Thymus (tissue), 11 donors: ENCODE data around the gene YY1AP1. TPM values are rescaled to one million over a fixed set of nuclear protein-coding genes. Genes with fewer than 3 reads are reported as not detected.
"Not testable (repeated sequence)": the region's sequence is repeated elsewhere in the genome, so short reads cannot be mapped to it uniquely, and the experiment has no call there.

ENCODE experiments used
- DNase-seq, 9 donors: peaks; one replicate each; pipeline ENCODE4 v3.0.0-alpha.2; 2013; ENCODE audit warnings: low spot score in 9 of 9, low read depth in 6 of 9, missing footprints in 1 of 9
- H3K27ac ChIP-seq, 2 donors: one replicate each; pipeline ENCODE4 v1.5.1; 2013; ENCODE audit warnings: control low read depth in 1 of 2, low read depth in 1 of 2, low read length in 1 of 2, mild to moderate bottlenecking in 1 of 2, moderate library complexity in 1 of 2
- H3K27me3 ChIP-seq, 2 donors: one replicate each; pipeline ENCODE4 v1.5.1; 2013; ENCODE audit warnings: low read length in 1 of 2; ENCODE audit not compliant: control insufficient read depth in 2 of 2, insufficient read depth in 1 of 2
- H3K36me3 ChIP-seq, 2 donors: one replicate each; pipeline ENCODE4 v1.5.1; 2013; ENCODE audit warnings: low read length in 1 of 2, mild to moderate bottlenecking in 1 of 2, moderate library complexity in 1 of 2; ENCODE audit not compliant: control insufficient read depth in 2 of 2, insufficient read depth in 2 of 2
- H3K4me1 ChIP-seq, 2 donors: one replicate each; pipeline ENCODE4 v1.5.1; 2013; ENCODE audit warnings: low read length in 2 of 2; ENCODE audit not compliant: control insufficient read depth in 2 of 2, insufficient read depth in 2 of 2
- H3K4me3 ChIP-seq, 2 donors: one replicate each; pipeline ENCODE4 v1.5.1; 2013; ENCODE audit warnings: low read length in 2 of 2, control low read depth in 1 of 2, mild to moderate bottlenecking in 1 of 2
- H3K9me3 ChIP-seq, 2 donors: one replicate each; pipeline ENCODE4 v1.5.1; 2013; ENCODE audit warnings: low read length in 1 of 2, mild to moderate bottlenecking in 1 of 2; ENCODE audit not compliant: control insufficient read depth in 2 of 2, insufficient read depth in 1 of 2
- WGBS: extraction: QIAGEN DNeasy Blood & Tissue Kit; methylation state at CpG from one replicate; pipeline ENCODE4 v1.1.7; 2013; 5-methylcytosine and 5-hydroxymethylcytosine counted together
- polyA plus RNA-seq: library from polyadenylated mRNA; stranded (reverse); fragments of 200-250 nt; gene quantifications from one replicate; pipeline ENCODE4 v1.2.3, GENCODE V29; 2013
- total RNA-seq: library from RNA; stranded (reverse); fragments of 120-200 nt; gene quantifications from one replicate; pipeline ENCODE4 v1.2.4, GENCODE V29; 2013
- donor health status: healthy.

The YY1AP1 gene
- total and polyA plus RNA-seq, 2 donors: 46.0 to 109 TPM

DNA sequence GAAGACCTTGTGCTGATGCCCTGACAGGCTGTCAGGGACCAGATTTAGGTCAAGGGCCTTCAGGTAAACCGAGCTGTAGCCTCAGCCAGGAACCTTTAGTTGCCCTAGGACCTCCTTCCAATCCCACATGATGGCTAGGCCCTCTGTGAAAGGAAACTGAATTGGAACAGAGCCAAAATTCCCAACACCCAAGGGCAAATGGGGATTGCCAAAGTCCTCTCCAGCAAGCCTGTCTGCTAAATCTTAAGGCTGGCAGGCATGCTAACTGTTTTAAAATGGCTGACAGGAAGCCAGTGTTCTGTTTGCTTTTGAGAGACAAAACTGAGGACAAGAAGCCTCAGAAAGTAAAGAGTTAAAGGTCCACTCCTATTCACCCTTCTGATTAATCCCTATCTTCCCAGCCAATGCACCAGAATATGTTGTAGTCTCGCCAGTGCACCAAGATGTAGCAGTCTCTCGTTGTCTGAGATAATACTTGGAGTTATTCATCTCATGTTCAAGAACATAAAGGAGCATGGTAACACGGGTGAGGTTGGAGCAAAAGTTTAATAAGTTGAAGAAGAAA, 43.5 kb downstream of the YY1AP1 start:
- Histone ChIP-seq H3K4me3 (no peak overlapping the region), H3K27ac (no peak overlapping the region), H3K27me3 (no peaks in the 10 kb centered on the region), H3K9me3 (peaks cover 3 to 17% of the 10 kb centered on the region in 2 donors), H3K4me1 (no peaks in the 10 kb centered on the region), H3K36me3 (no peaks in the 10 kb centered on the region)
- DNase-seq: no peak
- 97% methylated on average over 4 of the region's 4 CpGs for WGBS

- WGBS: 94% methylated on average over 3 of the region's 3 CpGs
- Histone ChIP-seq H3K4me1 (no peaks in the 10 kb centered on the region), H3K9me3 (peaks cover 3 to 17% of the 10 kb centered on the region in 2 donors), H3K27me3 (no peaks in the 10 kb centered on the region), H3K36me3 (no peaks in the 10 kb centered on the region), H3K27ac (no peak overlapping the region), H3K4me3 (no peak overlapping the region)
- DNase-seq: no peak
Measured at GRCh38 chr1:155643230-155643629, 45.3 kb downstream of the YY1AP1 start.

- not testable (repeated sequence) for H3K4me1 ChIP-seq, DNase-seq, H3K27me3 ChIP-seq, H3K4me3 ChIP-seq, H3K27ac ChIP-seq, H3K36me3 ChIP-seq
- 91% methylated on average over 11 of the region's 11 CpGs for WGBS
- peaks cover 3 to 17% of the 10 kb centered on the region in 2 donors for H3K9me3 ChIP-seq
Measured at GRCh38 chr1:155642559-155643180, 45.9 kb downstream of the YY1AP1 start.

DNA sequence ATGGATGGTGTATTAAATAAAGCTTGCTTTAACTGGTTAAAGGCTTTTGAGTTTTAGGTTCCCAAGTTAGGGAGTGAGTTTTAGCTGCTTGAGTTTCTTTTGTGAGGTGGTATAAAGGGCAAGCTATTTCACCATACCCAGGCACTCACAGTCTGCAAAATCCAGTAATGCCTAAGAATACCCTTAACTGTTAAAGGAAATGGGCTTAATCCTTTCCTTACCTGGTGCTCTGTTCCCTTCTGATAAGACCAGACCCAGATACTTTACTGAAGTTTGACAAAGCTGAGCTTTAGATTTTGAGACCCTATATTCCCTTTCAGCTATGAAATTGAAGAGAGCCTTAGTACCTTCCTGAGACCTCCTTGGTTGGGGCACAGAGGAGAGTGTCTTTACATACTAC, 48.2 kb downstream of the YY1AP1 start:
- Histone ChIP-seq H3K27ac (no peak overlapping the region), H3K9me3 (peaks cover 3 to 17% of the 10 kb centered on the region in 2 donors), H3K4me1 (peaks cover 0 to 2% of the 10 kb centered on the region in 2 donors), H3K4me3 (no peak overlapping the region), H3K36me3 (no peaks in the 10 kb centered on the region), H3K27me3 (no peaks in the 10 kb centered on the region)
- no peak for DNase-seq

- Histone ChIP-seq H3K4me1 (peaks cover 0 to 2% of the 10 kb centered on the region in 2 donors), H3K4me3 (no peak overlapping the region), H3K27me3 (no peaks in the 10 kb centered on the region), H3K9me3 (peaks cover 0 to 1% of the 10 kb centered on the region in 2 donors), H3K36me3 (no peaks in the 10 kb centered on the region), H3K27ac (no peak overlapping the region)
- DNase-seq: no peak
- 96% methylated on average over 11 of the region's 11 CpGs for WGBS
Measured at GRCh38 chr1:155636397-155637153, 52.0 kb downstream of the YY1AP1 start.

GRCh38 chr1:155626428-155626827, 62.1 kb downstream of the YY1AP1 start:
- not testable (repeated sequence) for H3K27me3 ChIP-seq, H3K4me1 ChIP-seq, H3K4me3 ChIP-seq, DNase-seq, H3K36me3 ChIP-seq, H3K27ac ChIP-seq
- H3K9me3 ChIP-seq: peaks cover 0 to 16% of the 10 kb centered on the region in 2 donors
- 87% methylated on average over 4 of the region's 7 CpGs for WGBS

DNA sequence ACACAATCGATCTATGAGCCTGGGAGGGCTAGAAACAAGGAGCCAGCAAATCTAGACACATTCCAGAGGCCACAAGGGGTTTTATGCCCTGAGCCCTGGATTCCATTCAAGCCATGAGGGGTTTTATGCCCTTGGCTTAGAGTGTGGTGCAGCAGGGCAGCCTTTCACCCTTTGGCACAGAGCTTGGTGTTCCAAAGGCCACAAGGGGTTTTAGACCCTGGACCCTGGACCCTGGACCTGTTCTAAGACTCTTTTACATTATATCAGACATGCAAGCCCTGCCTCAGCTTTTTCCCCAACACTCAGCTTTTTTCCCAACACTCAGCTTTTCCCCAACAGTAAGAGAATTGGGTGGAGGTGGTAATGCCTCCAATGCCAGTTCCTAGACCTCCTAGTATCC, 65.2 kb downstream of the YY1AP1 start:
- peaks cover 0 to 4% of the 10 kb centered on the region in 2 donors for H3K4me1 ChIP-seq
- DNase-seq: no peak
- H3K27ac ChIP-seq: no peak overlapping the region
- peaks cover 0 to 16% of the 10 kb centered on the region in 2 donors for H3K9me3 ChIP-seq
- no peaks in the 10 kb centered on the region for H3K27me3 ChIP-seq
- 66% methylated on average over 1 of the region's 1 CpG for WGBS
- no peak overlapping the region for H3K4me3 ChIP-seq
- no peaks in the 10 kb centered on the region for H3K36me3 ChIP-seq

DNA sequence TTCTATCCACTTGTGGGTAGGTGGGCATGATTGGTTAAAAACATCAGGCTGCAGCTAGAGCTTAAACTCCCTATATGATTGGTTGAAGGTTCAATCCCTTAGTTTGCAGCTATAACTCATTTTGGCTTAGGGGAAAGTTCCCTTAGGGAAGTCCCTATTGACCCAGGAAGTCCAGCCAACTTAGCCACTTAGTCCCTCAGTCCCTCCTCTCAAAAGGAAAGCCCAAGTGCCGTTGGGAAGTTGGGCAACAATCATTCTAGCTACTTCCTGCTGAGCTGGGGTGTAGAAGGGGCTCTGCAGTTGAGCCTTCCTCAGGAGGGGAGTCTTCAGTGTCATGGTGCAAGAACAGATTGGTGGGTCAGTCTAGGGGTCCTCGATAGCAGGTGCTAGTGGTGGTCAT, 66.4 kb downstream of the YY1AP1 start:
- WGBS: 60% methylated on average over 2 of the region's 2 CpGs
- no peak for DNase-seq
- Histone ChIP-seq H3K9me3 (peaks cover 0 to 16% of the 10 kb centered on the region in 2 donors), H3K27ac (no peak overlapping the region), H3K36me3 (no peaks in the 10 kb centered on the region), H3K4me1 (peaks cover 0 to 4% of the 10 kb centered on the region in 2 donors), H3K4me3 (no peak overlapping the region), H3K27me3 (no peaks in the 10 kb centered on the region)

- H3K27me3 ChIP-seq, H3K4me3 ChIP-seq, H3K9me3 ChIP-seq, H3K27ac ChIP-seq, H3K4me1 ChIP-seq, DNase-seq: not testable (repeated sequence)
- peaks cover 8 to 11% of the 10 kb centered on the region in 2 donors for H3K36me3 ChIP-seq
- no CpG with 5 or more reads among the region's 2 CpGs for WGBS
Measured at GRCh38 chr1:155613226-155613625, 75.3 kb downstream of the YY1AP1 start.
